GM23338 (cell line): Measurements from ENCODE around the gene KIAA1755. TPM values are rescaled to one million over a fixed set of nuclear protein-coding genes. Genes with fewer than 3 reads are reported as not detected.

Experiments used
- ATAC-seq: fragments of 200-7000 bp; cut with Tn5 transposase; 3 replicates; pipeline ENCODE4 v1.9.1; 2020
- DNase-seq: peaks from one replicate; pipeline ENCODE4 v3.0.0-alpha.2; 2015; ENCODE audit warnings: low spot score
- H2AFZ ChIP-seq: fragments of 200-600 bp; sonication (generic); 2 replicates; pipeline ENCODE4 v1.8.0; 2016; ENCODE audit warnings: antibody characterized with exemption, mild to moderate bottlenecking, moderate library complexity
- H3F3A ChIP-seq: fragments of 200-600 bp; sonication (generic); replicated peaks from 2 replicates; pipeline ENCODE4 v1.8.0; 2017; ENCODE audit warnings: antibody characterized with exemption, mixed run types, low read depth
- H3K27ac ChIP-seq: fragments of 200-600 bp; sonication (generic); 2 replicates; pipeline ENCODE4 v1.6.1; 2016; ENCODE audit warnings: low read depth
- H3K27me3 ChIP-seq: fragments of 200-600 bp; sonication (generic); 2 replicates; pipeline ENCODE4 v1.8.0; 2016; ENCODE audit warnings: mild to moderate bottlenecking, mixed run types, moderate library complexity; ENCODE audit not compliant: insufficient read depth
- H3K36me3 ChIP-seq: fragments of 200-600 bp; sonication (generic); 2 replicates; pipeline ENCODE4 v1.8.0; 2016; ENCODE audit warnings: mild to moderate bottlenecking; ENCODE audit not compliant: insufficient read depth
- H3K4me1 ChIP-seq: fragments of 200-600 bp; sonication (generic); 2 replicates; pipeline ENCODE4 v1.8.0; 2016; ENCODE audit warnings: mild to moderate bottlenecking, moderate library complexity; ENCODE audit not compliant: insufficient read depth
- H3K4me2 ChIP-seq: fragments of 200-600 bp; sonication (generic); 2 replicates; pipeline ENCODE4 v1.7.1; 2017; ENCODE audit warnings: mixed run types
- H3K4me3 ChIP-seq: fragments of 200-600 bp; sonication (generic); 2 replicates; pipeline ENCODE4 v1.6.1; 2016; ENCODE audit warnings: mixed run types
- H3K79me2 ChIP-seq: fragments of 200-600 bp; sonication (generic); replicated peaks from 2 replicates; pipeline ENCODE4 v1.8.0; 2017; ENCODE audit warnings: mild to moderate bottlenecking; ENCODE audit not compliant: insufficient read depth
- H3K9me2 ChIP-seq: fragments of 200-600 bp; sonication (generic); 2 replicates; pipeline ENCODE4 v1.8.0; 2017; ENCODE audit not compliant: insufficient read depth
- H4K20me1 ChIP-seq: fragments of 200-600 bp; sonication (generic); replicated peaks from 2 replicates; pipeline ENCODE4 v1.8.0; 2017; ENCODE audit warnings: mild to moderate bottlenecking; ENCODE audit not compliant: insufficient read depth
- H3K27ac Mint-ChIP-seq: 2 replicates; pipeline ENCODE4 v1.8.0; 2020; ENCODE audit warnings: inconsistent platforms, mild to moderate bottlenecking, moderate library complexity, mixed read lengths
- H3K27me3 Mint-ChIP-seq: 3 replicates; pipeline ENCODE4 v1.8.0; 2022; ENCODE audit warnings: low read depth, mild to moderate bottlenecking, moderate library complexity, mixed read lengths, inconsistent platforms; ENCODE audit not compliant: insufficient read depth, poor library complexity
- H3K36me3 Mint-ChIP-seq: 3 replicates; pipeline ENCODE4 v1.8.0; 2021; ENCODE audit warnings: low read depth, mild to moderate bottlenecking, inconsistent platforms, moderate library complexity, mixed read lengths
- H3K4me1 Mint-ChIP-seq: 3 replicates; pipeline ENCODE4 v1.8.0; 2020; ENCODE audit warnings: mild to moderate bottlenecking, inconsistent platforms, mixed read lengths
- H3K4me3 Mint-ChIP-seq: 3 replicates; pipeline ENCODE4 v1.8.0; 2021; ENCODE audit warnings: moderate library complexity, mild to moderate bottlenecking, inconsistent platforms, mixed read lengths
- H3K9me3 Mint-ChIP-seq: 3 replicates; pipeline ENCODE4 v1.8.0; 2020; ENCODE audit warnings: moderate library complexity, mild to moderate bottlenecking, inconsistent platforms, mixed read lengths
- CREB1 ChIP-seq: fragments of 250-450 bp; sonication (Bioruptor Pico); IDR thresholded peaks from 2 replicates; pipeline ENCODE4 v1.5.0; 2020; ENCODE audit warnings: low read depth, mild to moderate bottlenecking, moderate library complexity
- ETS1 ChIP-seq: IDR thresholded peaks from 2 replicates; pipeline ENCODE4 v1.6.1; 2016; ENCODE audit warnings: antibody characterized with exemption
- EZH2 ChIP-seq: fragments of 200-600 bp; sonication (generic); IDR thresholded peaks from one replicate; pipeline ENCODE4 v1.8.0; 2017; ENCODE audit warnings: antibody characterized with exemption, mild to moderate bottlenecking, low read depth; ENCODE audit not compliant: unreplicated experiment
- EZH2phosphoT487 ChIP-seq: fragments of 200-600 bp; sonication (generic); IDR thresholded peaks from one replicate; pipeline ENCODE4 v1.8.1; 2018; ENCODE audit warnings: antibody characterized with exemption; ENCODE audit not compliant: unreplicated experiment
- NANOG ChIP-seq: IDR thresholded peaks from 2 replicates; pipeline ENCODE4 v1.6.1; 2016; ENCODE audit warnings: antibody characterized with exemption, borderline replicate concordance
- POLR2AphosphoS5 ChIP-seq: IDR thresholded peaks from 2 replicates; pipeline ENCODE4 v1.6.1; 2016; ENCODE audit warnings: antibody characterized with exemption, low read depth
- REST ChIP-seq: IDR thresholded peaks from one replicate; pipeline ENCODE4 v1.6.1; 2018; ENCODE audit warnings: antibody characterized with exemption; ENCODE audit not compliant: unreplicated experiment
- STAT1 ChIP-seq: IDR thresholded peaks from one replicate; pipeline ENCODE4 v1.6.1; 2016; ENCODE audit warnings: antibody characterized with exemption; ENCODE audit not compliant: unreplicated experiment
- ZNF114 ChIP-seq: fragments of 250-450 bp; sonication (Bioruptor Pico); IDR thresholded peaks from 2 replicates; pipeline ENCODE4 v1.5.0; 2020; ENCODE audit warnings: mild to moderate bottlenecking, moderate library complexity
- ZNF331 ChIP-seq: fragments of 250-450 bp; sonication (Bioruptor Pico); IDR thresholded peaks from 2 replicates; pipeline ENCODE4 v1.5.0; 2020; ENCODE audit warnings: low read depth, mild to moderate bottlenecking, moderate library complexity
- polyA plus RNA-seq: library from polyadenylated mRNA; unstranded; fragments of >200 nt; fragmentation: Nextera tagmentation; extraction: Ambion mirVana; gene quantifications from 2 replicates; pipeline ENCODE4 v1.2.1, GENCODE V29; 2016
- total RNA-seq: library from RNA; depleted of rRNA; stranded (reverse); fragments of >200 nt; shearing (Covaris generic); gene quantifications from 2 replicates; pipeline ENCODE4 v1.2.3, GENCODE V29; 2014
- TF ChIP-seq, protein P1 (sequence below): fragments of 250-450 bp; sonication (Bioruptor Pico); IDR thresholded peaks from 2 replicates; pipeline ENCODE4 v1.5.0; 2020; ENCODE audit warnings: mild to moderate bottlenecking, moderate library complexity

KIAA1755 gene
- total and polyA plus RNA-seq, 2 experiments from 2014 or later, result 0.28 TPM; not detected in 1

- no peak for TF ChIP-seq ETS1
- TF ChIP-seq, protein P1, sequence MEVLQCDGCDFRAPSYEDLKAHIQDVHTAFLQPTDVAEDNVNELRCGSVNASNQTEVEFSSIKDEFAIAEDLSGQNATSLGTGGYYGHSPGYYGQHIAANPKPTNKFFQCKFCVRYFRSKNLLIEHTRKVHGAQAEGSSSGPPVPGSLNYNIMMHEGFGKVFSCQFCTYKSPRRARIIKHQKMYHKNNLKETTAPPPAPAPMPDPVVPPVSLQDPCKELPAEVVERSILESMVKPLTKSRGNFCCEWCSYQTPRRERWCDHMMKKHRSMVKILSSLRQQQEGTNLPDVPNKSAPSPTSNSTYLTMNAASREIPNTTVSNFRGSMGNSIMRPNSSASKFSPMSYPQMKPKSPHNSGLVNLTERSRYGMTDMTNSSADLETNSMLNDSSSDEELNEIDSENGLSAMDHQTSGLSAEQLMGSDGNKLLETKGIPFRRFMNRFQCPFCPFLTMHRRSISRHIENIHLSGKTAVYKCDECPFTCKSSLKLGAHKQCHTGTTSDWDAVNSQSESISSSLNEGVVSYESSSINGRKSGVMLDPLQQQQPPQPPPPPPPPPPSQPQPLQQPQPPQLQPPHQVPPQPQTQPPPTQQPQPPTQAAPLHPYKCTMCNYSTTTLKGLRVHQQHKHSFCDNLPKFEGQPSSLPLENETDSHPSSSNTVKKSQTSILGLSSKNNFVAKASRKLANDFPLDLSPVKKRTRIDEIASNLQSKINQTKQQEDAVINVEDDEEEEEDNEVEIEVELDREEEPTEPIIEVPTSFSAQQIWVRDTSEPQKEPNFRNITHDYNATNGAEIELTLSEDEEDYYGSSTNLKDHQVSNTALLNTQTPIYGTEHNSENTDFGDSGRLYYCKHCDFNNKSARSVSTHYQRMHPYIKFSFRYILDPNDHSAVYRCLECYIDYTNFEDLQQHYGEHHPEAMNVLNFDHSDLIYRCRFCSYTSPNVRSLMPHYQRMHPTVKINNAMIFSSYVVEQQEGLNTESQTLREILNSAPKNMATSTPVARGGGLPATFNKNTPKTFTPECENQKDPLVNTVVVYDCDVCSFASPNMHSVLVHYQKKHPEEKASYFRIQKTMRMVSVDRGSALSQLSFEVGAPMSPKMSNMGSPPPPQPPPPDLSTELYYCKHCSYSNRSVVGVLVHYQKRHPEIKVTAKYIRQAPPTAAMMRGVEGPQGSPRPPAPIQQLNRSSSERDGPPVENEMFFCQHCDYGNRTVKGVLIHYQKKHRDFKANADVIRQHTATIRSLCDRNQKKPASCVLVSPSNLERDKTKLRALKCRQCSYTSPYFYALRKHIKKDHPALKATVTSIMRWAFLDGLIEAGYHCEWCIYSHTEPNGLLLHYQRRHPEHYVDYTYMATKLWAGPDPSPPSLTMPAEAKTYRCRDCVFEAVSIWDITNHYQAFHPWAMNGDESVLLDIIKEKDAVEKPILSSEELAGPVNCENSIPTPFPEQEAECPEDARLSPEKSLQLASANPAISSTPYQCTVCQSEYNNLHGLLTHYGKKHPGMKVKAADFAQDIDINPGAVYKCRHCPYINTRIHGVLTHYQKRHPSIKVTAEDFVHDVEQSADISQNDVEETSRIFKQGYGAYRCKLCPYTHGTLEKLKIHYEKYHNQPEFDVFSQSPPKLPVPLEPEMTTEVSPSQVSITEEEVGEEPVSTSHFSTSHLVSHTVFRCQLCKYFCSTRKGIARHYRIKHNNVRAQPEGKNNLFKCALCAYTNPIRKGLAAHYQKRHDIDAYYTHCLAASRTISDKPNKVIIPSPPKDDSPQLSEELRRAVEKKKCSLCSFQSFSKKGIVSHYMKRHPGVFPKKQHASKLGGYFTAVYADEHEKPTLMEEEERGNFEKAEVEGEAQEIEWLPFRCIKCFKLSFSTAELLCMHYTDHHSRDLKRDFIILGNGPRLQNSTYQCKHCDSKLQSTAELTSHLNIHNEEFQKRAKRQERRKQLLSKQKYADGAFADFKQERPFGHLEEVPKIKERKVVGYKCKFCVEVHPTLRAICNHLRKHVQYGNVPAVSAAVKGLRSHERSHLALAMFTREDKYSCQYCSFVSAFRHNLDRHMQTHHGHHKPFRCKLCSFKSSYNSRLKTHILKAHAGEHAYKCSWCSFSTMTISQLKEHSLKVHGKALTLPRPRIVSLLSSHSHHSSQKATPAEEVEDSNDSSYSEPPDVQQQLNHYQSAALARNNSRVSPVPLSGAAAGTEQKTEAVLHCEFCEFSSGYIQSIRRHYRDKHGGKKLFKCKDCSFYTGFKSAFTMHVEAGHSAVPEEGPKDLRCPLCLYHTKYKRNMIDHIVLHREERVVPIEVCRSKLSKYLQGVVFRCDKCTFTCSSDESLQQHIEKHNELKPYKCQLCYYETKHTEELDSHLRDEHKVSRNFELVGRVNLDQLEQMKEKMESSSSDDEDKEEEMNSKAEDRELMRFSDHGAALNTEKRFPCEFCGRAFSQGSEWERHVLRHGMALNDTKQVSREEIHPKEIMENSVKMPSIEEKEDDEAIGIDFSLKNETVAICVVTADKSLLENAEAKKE (CRISPR knock-in tag), result no peak
- no peak for TF ChIP-seq CREB1 (CRISPR knock-in tag)
- no peak for TF ChIP-seq STAT1
- TF ChIP-seq POLR2AphosphoS5, result no peak
- no peak for TF ChIP-seq ZNF331 (CRISPR knock-in tag)
- no peak for TF ChIP-seq EZH2phosphoT487
- no peak for TF ChIP-seq ZNF114 (CRISPR knock-in tag)
- no peak for TF ChIP-seq REST
- TF ChIP-seq EZH2, result no peak
- no peak for TF ChIP-seq NANOG
- Mint-ChIP-seq H3K4me3 (no peak overlapping the region), H3K27me3 (no peaks in the 10 kb centered on the region), H3K4me1 (peaks cover 4% of the 10 kb centered on the region; the same call in 1 of the 3 replicates), H3K27ac (no peak overlapping the region), H3K9me3 (no peaks in the 10 kb centered on the region), H3K36me3 (no peaks in the 10 kb centered on the region)
- H3K27ac ChIP-seq, result no peak overlapping the region
- no peaks in the 10 kb centered on the region for H3K9me2 ChIP-seq
- H3K36me3 ChIP-seq, result no peaks in the 10 kb centered on the region
- no peak overlapping the region for H3K4me3 ChIP-seq
- H2AFZ ChIP-seq, result no peak overlapping the region
- H3K79me2 ChIP-seq, result no peaks in the 10 kb centered on the region
- no peaks in the 10 kb centered on the region for H3K4me1 ChIP-seq
- no peaks in the 10 kb centered on the region for H3F3A ChIP-seq
- no peaks in the 10 kb centered on the region for H3K27me3 ChIP-seq
- DNase-seq (no peak), ATAC-seq (no peak)
- H4K20me1 ChIP-seq, result no peaks in the 10 kb centered on the region
- H3K4me2 ChIP-seq, result no peak overlapping the region
These were observed 76.4 kb downstream of the KIAA1755 start for GRCh38 chr20:38184101-38184500.
